HepG2 (cell line): ENCODE data around the gene PAIP2. TPM values are rescaled to one million over a fixed set of nuclear protein-coding genes. Genes with fewer than 3 reads are reported as not detected.

Experiments
- CREB1 ChIP-seq, 2 experiments: fragments of 450-650 bp in 1 of 2; IDR thresholded peaks; 2 replicates each; pipeline ENCODE4 v1.6.1; 2016 to 2017; ENCODE audit warnings: control low read depth in 1 of 2, mild to moderate bottlenecking in 1 of 2, missing compliant biosample characterization in 1 of 2, missing genetic modification characterization in 1 of 2
- CREB3 ChIP-seq: sonication (generic); formaldehyde crosslinking; IDR thresholded peaks from 2 replicates; pipeline ENCODE4 v1.5.0; 2020; ENCODE audit warnings: missing genetic modification reagents
- ESRRA ChIP-seq: sonication (generic); formaldehyde crosslinking; IDR thresholded peaks from 2 replicates; pipeline ENCODE4 v1.5.1; 2020; ENCODE audit warnings: mild to moderate bottlenecking, low read depth, missing genetic modification reagents
- HNRNPK ChIP-seq: fragments of 200-400 bp; formaldehyde crosslinking; IDR thresholded peaks from 2 replicates; pipeline ENCODE4 v1.6.1; 2018; ENCODE audit warnings: low read length, low read depth, moderate library complexity, mild to moderate bottlenecking; ENCODE audit not compliant: poor library complexity, severe bottlenecking
- MEIS2 ChIP-seq: sonication (generic); formaldehyde crosslinking; IDR thresholded peaks from 2 replicates; pipeline ENCODE4 v1.9.0; 2021; ENCODE audit warnings: mild to moderate bottlenecking, missing genetic modification reagents
- MYC ChIP-seq: sonication (generic); formaldehyde crosslinking; IDR thresholded peaks from 2 replicates; pipeline ENCODE4 v1.9.0; 2021; ENCODE audit warnings: missing genetic modification reagents, borderline replicate concordance
- NR3C1 ChIP-seq: sonication (generic); formaldehyde crosslinking; IDR thresholded peaks from 2 replicates; pipeline ENCODE4 v1.4.0; 2020; ENCODE audit warnings: missing genetic modification reagents
- SNAPC2 ChIP-seq: sonication (generic); formaldehyde crosslinking; IDR thresholded peaks from 2 replicates; pipeline ENCODE4 v1.8.1; 2022; ENCODE audit warnings: mild to moderate bottlenecking, missing genetic modification reagents
- THYN1 ChIP-seq: sonication (generic); formaldehyde crosslinking; IDR thresholded peaks from 2 replicates; pipeline ENCODE4 v1.8.1; 2023; ENCODE audit warnings: low read depth, mild to moderate bottlenecking, moderate library complexity, missing genetic modification reagents, borderline replicate concordance
- ZBTB38 ChIP-seq: sonication (generic); formaldehyde crosslinking; IDR thresholded peaks from 2 replicates; pipeline ENCODE4 v1.5.1; 2020; ENCODE audit warnings: mild to moderate bottlenecking, missing genetic modification reagents
- ZKSCAN8 ChIP-seq: IDR thresholded peaks from 2 replicates; pipeline ENCODE4 v1.6.1; 2016; ENCODE audit warnings: borderline replicate concordance, missing genetic modification reagents, missing compliant biosample characterization
- ZMAT5 ChIP-seq: sonication (generic); formaldehyde crosslinking; IDR thresholded peaks from 2 replicates; pipeline ENCODE4 v1.5.0; 2020; ENCODE audit warnings: mild to moderate bottlenecking, low read depth, missing genetic modification reagents, borderline replicate concordance
- ZNF768 ChIP-seq: sonication (generic); formaldehyde crosslinking; IDR thresholded peaks from 2 replicates; pipeline ENCODE4 v1.4.0; 2020; ENCODE audit warnings: missing genetic modification reagents
- ZNF784 ChIP-seq: sonication (generic); formaldehyde crosslinking; IDR thresholded peaks from 2 replicates; pipeline ENCODE4 v1.5.1; 2020; ENCODE audit warnings: missing genetic modification reagents, mild to moderate bottlenecking, borderline replicate concordance
- polyA plus RNA-seq, 8 experiments: library from polyadenylated mRNA; depleted of rRNA in 3 of 8; stranded (reverse) in 7 of 8; unstranded in 1 of 8; fragments of >200 nt; fragmentation: Illumina TruSeq in 4 of 8; extraction: Trizol in 4 of 8; gene quantifications; 2 replicates each; pipeline versions ENCODE4 v1.2.1 to v1.2.3, GENCODE V29; 2011 to 2016; ENCODE audit warnings: low read depth in 4 of 8, missing spikeins in 1 of 8, mixed read lengths in 1 of 8; ENCODE audit not compliant: insufficient read depth in 1 of 8
- total RNA-seq, 5 experiments: library from RNA; depleted of rRNA; stranded (reverse); fragments of >200 nt; fragmentation: Illumina TruSeq; extraction: Trizol; gene quantifications; 2 replicates each; pipeline ENCODE4 v1.2.3, GENCODE V29; 2016; ENCODE audit warnings: low read depth in 1 of 5
- TF ChIP-seq, protein P1 (sequence below): IDR thresholded peaks from 2 replicates; pipeline ENCODE4 v1.6.1; 2016; ENCODE audit warnings: missing compliant biosample characterization, missing genetic modification reagents, borderline replicate concordance
- TF ChIP-seq, protein P2 (sequence below): sonication (generic); formaldehyde crosslinking; IDR thresholded peaks from 2 replicates; pipeline ENCODE4 v1.5.0; 2020; ENCODE audit warnings: mild to moderate bottlenecking, missing genetic modification reagents
- TF ChIP-seq, protein P3 (sequence below): sonication (generic); formaldehyde crosslinking; IDR thresholded peaks from 2 replicates; pipeline ENCODE4 v1.4.0; 2020; ENCODE audit warnings: mild to moderate bottlenecking, missing genetic modification reagents
- TF ChIP-seq, protein P4 (sequence below): sonication (generic); formaldehyde crosslinking; IDR thresholded peaks from 2 replicates; pipeline ENCODE4 v1.5.0; 2020; ENCODE audit warnings: missing genetic modification reagents
- TF ChIP-seq, protein P5 (sequence below): sonication (generic); formaldehyde crosslinking; IDR thresholded peaks from 2 replicates; pipeline ENCODE4 v1.4.0; 2020; ENCODE audit warnings: mild to moderate bottlenecking, low read depth, missing genetic modification reagents

The PAIP2 gene
- total and polyA plus RNA-seq, 2 of the 13 experiments (the other 11 are each of a cell fraction or from before 2014, with no cell fraction given), result 61.5 to 76.3 TPM

DNA sequence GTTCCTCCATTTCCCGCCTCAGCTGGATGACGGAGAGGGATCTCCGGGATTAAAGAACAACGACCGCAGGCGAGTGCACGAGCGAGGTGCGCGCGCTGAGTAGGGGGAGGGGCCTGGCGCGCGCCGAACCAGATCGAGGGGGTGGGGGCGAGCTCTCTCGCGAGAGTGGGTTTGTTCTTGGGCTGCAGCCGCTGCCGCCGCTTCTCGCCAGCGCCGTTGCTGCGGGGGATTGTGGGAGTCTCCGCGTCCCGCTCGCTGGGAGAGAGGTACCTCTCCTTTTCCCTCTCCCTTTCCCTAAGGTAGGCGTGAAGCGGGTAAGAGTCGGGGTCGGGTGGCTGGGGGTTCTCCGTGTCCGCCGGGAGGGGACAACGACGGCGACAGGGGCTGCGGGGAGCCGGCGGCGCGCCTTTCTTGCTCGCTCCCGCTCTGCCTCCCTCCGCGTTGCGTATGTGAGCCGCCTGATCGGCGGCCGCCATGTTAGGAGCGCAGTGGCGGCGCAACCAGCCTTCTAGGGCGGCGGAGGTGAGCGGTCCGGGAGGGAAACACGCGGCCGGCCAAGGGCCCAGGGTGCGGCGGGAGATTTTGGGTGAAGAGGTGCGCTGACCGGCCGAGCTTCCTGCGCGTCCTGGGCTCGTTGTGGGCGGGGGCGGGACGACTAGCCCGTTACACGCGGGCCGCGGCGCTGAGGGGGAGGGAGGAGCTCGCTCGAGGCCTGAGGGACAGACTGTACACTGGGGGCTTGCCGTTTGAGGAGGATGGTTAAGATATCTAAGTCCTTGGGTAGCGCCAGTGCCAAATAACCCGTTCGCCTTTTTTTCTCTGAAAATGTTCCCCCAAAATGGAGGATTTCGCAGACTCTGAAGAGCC is 47.9 kb upstream of the PAIP2 start, which contains the start of gene MATR3 (continued):
- TF ChIP-seq NR3C1 (CRISPR knock-in tag), result no peak
- TF ChIP-seq THYN1 (CRISPR knock-in tag), result no peak
- 0 out of 2 replicates have a peak, but pooled peaks have one; percentile 46 for TF ChIP-seq MEIS2
- TF ChIP-seq, protein P1, sequence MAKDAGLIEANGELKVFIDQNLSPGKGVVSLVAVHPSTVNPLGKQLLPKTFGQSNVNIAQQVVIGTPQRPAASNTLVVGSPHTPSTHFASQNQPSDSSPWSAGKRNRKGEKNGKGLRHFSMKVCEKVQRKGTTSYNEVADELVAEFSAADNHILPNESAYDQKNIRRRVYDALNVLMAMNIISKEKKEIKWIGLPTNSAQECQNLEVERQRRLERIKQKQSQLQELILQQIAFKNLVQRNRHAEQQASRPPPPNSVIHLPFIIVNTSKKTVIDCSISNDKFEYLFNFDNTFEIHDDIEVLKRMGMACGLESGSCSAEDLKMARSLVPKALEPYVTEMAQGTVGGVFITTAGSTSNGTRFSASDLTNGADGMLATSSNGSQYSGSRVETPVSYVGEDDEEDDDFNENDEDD (CRISPR knock-in tag), result peak; percentile 92
- no peak for TF ChIP-seq ZBTB38 (CRISPR knock-in tag)
- peak; percentile 71; the same call in 1 of the 2 replicates for TF ChIP-seq ZNF768 (CRISPR knock-in tag)
- TF ChIP-seq HNRNPK, result peak; percentile 82
- TF ChIP-seq SNAPC2, result no peak; the same call in 1 of the 2 replicates
- peak; percentile 36; the same call in 1 of the 2 replicates for TF ChIP-seq ZNF784 (CRISPR knock-in tag)
- no peak for TF ChIP-seq ESRRA (CRISPR knock-in tag)
- peak; percentile 56 for TF ChIP-seq CREB1 (IDR thresholded peaks at IDR 0.05)
- peak; percentile 27; the same call in 1 of the 2 replicates for TF ChIP-seq CREB1 (CRISPR knock-in tag; IDR thresholded peaks at IDR 0.05)
- TF ChIP-seq, protein P2, sequence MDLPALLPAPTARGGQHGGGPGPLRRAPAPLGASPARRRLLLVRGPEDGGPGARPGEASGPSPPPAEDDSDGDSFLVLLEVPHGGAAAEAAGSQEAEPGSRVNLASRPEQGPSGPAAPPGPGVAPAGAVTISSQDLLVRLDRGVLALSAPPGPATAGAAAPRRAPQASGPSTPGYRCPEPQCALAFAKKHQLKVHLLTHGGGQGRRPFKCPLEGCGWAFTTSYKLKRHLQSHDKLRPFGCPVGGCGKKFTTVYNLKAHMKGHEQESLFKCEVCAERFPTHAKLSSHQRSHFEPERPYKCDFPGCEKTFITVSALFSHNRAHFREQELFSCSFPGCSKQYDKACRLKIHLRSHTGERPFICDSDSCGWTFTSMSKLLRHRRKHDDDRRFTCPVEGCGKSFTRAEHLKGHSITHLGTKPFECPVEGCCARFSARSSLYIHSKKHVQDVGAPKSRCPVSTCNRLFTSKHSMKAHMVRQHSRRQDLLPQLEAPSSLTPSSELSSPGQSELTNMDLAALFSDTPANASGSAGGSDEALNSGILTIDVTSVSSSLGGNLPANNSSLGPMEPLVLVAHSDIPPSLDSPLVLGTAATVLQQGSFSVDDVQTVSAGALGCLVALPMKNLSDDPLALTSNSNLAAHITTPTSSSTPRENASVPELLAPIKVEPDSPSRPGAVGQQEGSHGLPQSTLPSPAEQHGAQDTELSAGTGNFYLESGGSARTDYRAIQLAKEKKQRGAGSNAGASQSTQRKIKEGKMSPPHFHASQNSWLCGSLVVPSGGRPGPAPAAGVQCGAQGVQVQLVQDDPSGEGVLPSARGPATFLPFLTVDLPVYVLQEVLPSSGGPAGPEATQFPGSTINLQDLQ (CRISPR knock-in tag), result no peak; the same call in 1 of the 2 replicates
- TF ChIP-seq, protein P3, sequence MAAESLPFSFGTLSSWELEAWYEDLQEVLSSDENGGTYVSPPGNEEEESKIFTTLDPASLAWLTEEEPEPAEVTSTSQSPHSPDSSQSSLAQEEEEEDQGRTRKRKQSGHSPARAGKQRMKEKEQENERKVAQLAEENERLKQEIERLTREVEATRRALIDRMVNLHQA (CRISPR knock-in tag), result no peak
- TF ChIP-seq ZKSCAN8 (CRISPR knock-in tag), result 0 out of 2 replicates have a peak, but pooled peaks have one; percentile 37
- TF ChIP-seq, protein P4, sequence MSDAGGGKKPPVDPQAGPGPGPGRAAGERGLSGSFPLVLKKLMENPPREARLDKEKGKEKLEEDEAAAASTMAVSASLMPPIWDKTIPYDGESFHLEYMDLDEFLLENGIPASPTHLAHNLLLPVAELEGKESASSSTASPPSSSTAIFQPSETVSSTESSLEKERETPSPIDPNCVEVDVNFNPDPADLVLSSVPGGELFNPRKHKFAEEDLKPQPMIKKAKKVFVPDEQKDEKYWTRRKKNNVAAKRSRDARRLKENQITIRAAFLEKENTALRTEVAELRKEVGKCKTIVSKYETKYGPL (CRISPR knock-in tag), result 0 out of 2 replicates have a peak, but pooled peaks have one; percentile 11
- TF ChIP-seq ZMAT5, result no peak
- TF ChIP-seq, protein P5, sequence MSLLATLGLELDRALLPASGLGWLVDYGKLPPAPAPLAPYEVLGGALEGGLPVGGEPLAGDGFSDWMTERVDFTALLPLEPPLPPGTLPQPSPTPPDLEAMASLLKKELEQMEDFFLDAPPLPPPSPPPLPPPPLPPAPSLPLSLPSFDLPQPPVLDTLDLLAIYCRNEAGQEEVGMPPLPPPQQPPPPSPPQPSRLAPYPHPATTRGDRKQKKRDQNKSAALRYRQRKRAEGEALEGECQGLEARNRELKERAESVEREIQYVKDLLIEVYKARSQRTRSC, result 0 out of 2 replicates have a peak, but pooled peaks have one; percentile 42
- peak; percentile 92 for TF ChIP-seq MYC (CRISPR knock-in tag)
- peak; percentile 48; the same call in 1 of the 2 replicates for TF ChIP-seq CREB3 (CRISPR knock-in tag)
